ENCODE results near the gene LSM3.

GRCh38 chr3:14156843-14157561 is 21.6 kb upstream of the LSM3 start:
- TF ChIP-seq CTCF (conservative IDR thresholded peaks at IDR 0.05; ENCODE audit: low read length) = no peak
- no peak for TF ChIP-seq EZH2phosphoT487 (IDR thresholded peaks at IDR 0.05; ENCODE audit: borderline replicate concordance, low read depth, low read length)
